Lower leg skin (tissue), 4 donors: Measurements from ENCODE around the gene CMIP. TPM values are rescaled to one million over a fixed set of nuclear protein-coding genes. Genes with fewer than 3 reads are reported as not detected.

Experiments used
- DNase-seq, 2 donors: peaks; one replicate each; pipeline ENCODE4 v3.0.0-alpha.2; 2019; ENCODE audit warnings: low spot score in 2 of 2
- H3K4me3 ChIP-seq: fragments of 200-600 bp; sonication (generic); 2 replicates; pipeline ENCODE4 v1.5.1; 2017; ENCODE audit warnings: mild to moderate bottlenecking, low read depth; ENCODE audit not compliant: poor library complexity, severe bottlenecking
- POLR2A ChIP-seq, 2 donors: fragments of 450-650 bp; IDR thresholded peaks; one replicate each; pipeline ENCODE4 v1.6.1; 2016 to 2017; ENCODE audit warnings: antibody characterized with exemption in 2 of 2, mild to moderate bottlenecking in 1 of 2, moderate library complexity in 1 of 2
- WGBS, 2 donors: methylation state at CpG; one replicate each; pipeline ENCODE4 v1.1.5; 2018; 5-methylcytosine and 5-hydroxymethylcytosine counted together
- intact Hi-C: fragments of 100-400 bp; cut with DNase I; formaldehyde crosslinking; loops from one replicate; pipeline ENCODE4 v1.15.0; 2023; ENCODE audit warnings: low total_unique reads
- total RNA-seq, 4 donors: library from RNA; depleted of rRNA; stranded (reverse); fragments of >200 nt; gene quantifications; one replicate each; pipeline ENCODE4 v1.1.0, GENCODE V29; 2016
- TF ChIP-seq, protein P1 (sequence below), 3 donors: fragments of 450-650 bp; IDR thresholded peaks; one replicate each; pipeline ENCODE4 v1.5.1; 2016; ENCODE audit warnings: antibody characterized with exemption in 3 of 3, mild to moderate bottlenecking in 3 of 3, moderate library complexity in 2 of 3

The CMIP gene
- total RNA-seq, 4 donors from 2014 or later, result 53.7 to 115 (median 77.4) TPM

DNA sequence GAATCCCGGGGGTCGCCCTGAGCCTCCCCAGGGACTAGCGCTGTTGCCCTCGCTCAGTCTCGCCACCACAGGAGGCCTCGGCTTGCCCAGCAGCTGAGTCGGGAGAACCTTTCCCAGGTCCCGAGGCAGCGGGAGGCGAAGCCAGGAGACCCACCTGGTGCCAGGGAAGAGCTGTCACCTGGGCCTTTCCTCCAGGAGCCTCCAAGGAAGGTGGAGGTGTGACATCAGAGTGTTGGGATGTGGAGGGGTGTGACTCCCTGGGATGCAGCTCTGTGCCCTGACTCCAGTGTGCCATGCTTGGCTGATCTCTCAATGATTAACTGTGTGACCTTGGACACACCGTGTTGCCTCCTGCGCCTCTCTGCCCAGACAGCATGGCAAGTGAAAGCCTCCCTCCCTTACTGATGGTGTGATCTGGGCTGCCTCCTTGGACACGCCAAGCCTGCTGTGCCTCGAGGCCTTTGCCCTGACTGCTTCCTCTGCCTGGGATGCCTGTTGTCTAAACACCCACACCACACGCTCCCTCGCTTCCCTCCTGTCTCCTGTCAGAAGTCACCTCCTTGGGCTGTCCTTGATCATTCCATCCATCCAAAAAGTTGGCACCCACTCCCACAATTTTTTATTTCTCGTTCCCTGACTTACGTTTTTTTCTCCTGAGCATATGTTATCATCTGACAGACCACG lies 88.0 kb downstream of the CMIP start:
- TF ChIP-seq POLR2A (IDR thresholded peaks at IDR 0.05), result no peak
- TF ChIP-seq, protein P1, sequence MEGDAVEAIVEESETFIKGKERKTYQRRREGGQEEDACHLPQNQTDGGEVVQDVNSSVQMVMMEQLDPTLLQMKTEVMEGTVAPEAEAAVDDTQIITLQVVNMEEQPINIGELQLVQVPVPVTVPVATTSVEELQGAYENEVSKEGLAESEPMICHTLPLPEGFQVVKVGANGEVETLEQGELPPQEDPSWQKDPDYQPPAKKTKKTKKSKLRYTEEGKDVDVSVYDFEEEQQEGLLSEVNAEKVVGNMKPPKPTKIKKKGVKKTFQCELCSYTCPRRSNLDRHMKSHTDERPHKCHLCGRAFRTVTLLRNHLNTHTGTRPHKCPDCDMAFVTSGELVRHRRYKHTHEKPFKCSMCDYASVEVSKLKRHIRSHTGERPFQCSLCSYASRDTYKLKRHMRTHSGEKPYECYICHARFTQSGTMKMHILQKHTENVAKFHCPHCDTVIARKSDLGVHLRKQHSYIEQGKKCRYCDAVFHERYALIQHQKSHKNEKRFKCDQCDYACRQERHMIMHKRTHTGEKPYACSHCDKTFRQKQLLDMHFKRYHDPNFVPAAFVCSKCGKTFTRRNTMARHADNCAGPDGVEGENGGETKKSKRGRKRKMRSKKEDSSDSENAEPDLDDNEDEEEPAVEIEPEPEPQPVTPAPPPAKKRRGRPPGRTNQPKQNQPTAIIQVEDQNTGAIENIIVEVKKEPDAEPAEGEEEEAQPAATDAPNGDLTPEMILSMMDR (IDR thresholded peaks at IDR 0.05), result no peak
- no peak for DNase-seq
- H3K4me3 ChIP-seq, result no peak overlapping the region
- intact Hi-C loops, result no loop called here
- whole genome bisulfite sequencing, 2 donors, result 65 to 78% methylated on average over 17 to 19 of the region's 19 CpGs

DNA sequence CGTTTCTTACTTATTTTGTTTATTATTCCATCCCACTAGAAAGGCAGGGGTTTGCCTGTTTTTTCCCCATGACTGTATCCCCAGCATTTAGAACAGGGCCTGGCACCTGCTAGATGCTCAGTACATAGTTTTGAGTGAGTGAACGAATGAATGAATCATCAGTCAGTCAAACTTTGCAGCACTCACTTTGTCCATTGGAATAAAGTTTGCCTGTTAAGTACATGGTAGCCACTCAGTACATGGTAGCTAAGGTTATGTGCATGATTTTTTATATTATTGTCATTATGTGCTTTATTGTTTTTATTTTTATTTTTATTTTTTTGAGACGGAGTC lies 88.5 kb downstream of the CMIP start:
- TF ChIP-seq POLR2A (IDR thresholded peaks at IDR 0.05), result no peak
- TF ChIP-seq, protein P1 (IDR thresholded peaks at IDR 0.05), result no peak
- no peak for DNase-seq
- intact Hi-C loops, result no loop called here
- H3K4me3 ChIP-seq, result no peak overlapping the region
- WGBS, 2 donors, result 72 to 84% methylated on average over 3 of the region's 3 CpGs

DNA sequence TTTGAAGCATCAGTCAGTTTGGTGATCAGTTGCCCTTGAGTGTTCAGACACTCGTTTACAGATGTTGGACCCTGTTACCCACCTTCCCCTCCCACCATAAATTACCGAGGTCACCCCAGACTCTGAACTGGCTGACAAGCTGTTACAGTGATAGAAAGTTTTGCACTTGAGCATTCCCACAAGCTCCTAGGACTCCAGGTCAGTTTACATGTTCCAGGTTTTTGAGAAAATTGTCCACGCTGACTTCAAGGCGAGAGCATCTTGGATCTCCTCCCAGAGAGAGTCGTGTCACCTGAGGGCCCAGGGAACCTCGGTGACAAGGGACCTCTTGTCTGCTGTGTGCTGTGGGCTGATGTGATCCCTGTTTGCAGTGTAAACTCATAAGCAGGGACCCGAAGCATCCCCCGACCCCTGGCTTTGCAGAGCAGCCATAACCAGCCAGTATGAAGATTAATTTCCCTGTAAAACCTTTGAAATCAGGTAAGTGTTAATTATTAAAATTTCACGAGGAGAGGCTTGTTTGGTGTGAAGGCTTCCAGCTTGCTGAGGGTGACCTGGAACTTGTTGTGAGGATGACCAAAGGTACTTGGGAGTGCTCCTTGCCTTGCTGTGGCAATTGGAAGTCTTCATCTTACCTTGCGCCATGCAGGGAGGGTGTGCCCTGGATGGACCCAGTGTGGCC lies 91.2 kb downstream of the CMIP start:
- no peak overlapping the region for H3K4me3 ChIP-seq

DNA sequence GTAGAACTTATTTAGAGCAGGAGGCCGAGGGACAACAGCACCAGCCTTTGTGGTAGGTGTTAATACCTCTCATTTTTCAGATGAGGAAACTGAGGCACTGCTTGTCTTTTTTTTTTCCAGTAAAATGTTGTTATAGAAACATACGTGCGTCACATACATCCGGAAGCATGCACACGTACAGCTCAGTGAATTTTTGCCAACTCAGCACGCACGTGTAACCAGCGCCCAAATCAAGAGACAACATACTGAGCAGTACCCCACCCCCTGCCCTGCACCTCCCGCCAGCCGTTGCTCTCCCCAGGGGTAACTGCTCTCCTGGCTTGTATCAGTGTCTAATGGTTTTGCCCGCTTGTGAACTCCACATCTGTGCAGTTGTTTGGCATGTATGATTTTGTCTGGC lies 92.0 kb downstream of the CMIP start:
- DNase-seq, result no peak
- intact Hi-C loops, result no loop called here
- WGBS, 2 donors, result 85 to 89% methylated on average over 11 of the region's 11 CpGs
- TF ChIP-seq, protein P1 (IDR thresholded peaks at IDR 0.05), result no peak
- TF ChIP-seq POLR2A (IDR thresholded peaks at IDR 0.05), result no peak
- no peak overlapping the region for H3K4me3 ChIP-seq

More for the DNA sequence above, 91.2 kb downstream of the CMIP start:
- WGBS, 2 donors, result 73 to 82% methylated on average over 10 of the region's 10 CpGs
- intact Hi-C loops, result no loop called here
- DNase-seq, result no peak
- TF ChIP-seq, protein P1 (IDR thresholded peaks at IDR 0.05), result no peak
- TF ChIP-seq POLR2A (IDR thresholded peaks at IDR 0.05), result no peak

DNA sequence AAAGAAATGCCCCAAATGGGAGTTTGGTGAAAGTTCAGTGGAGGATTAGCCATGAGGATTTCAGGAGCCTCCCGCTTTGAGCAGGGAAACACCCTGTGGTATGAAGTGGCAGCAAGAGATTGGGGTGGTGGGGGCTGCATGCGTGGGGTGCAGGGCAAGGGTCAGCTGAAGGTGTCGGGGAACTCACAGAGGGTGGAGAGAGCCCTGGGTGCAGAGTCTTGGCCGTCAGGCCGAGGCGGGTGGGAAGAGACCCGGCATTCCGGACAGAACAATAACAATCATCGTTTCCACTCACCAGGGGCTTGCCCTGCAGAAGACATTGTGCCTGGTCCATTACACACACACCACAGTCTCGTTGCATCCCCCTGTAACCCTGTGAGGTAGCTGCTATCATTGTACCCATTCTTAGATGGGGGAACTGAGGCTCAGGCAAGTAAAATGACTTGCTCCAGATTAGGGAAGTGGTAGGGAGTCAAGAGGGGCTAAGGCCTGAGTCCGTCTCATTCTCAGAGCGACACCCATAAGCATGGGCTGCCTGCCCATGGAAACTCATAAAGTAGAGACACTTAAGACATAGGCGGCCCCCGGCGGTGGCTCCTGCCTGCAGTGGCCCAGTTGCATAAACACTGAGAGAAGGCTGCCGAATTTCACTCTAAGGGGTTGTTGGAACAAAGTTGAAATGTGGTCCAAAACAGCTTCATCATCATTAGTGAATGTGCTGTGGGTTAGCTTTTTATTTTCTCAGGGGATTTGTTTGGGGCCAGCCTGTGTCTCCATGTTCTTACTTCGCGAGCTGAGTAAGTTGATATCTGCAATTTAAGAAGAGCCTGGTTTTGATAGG lies 93.3 kb downstream of the CMIP start:
- WGBS, 2 donors, result 85 to 89% methylated on average over 18 of the region's 18 CpGs
- no peak overlapping the region for H3K4me3 ChIP-seq
- DNase-seq, result no peak
- intact Hi-C loops, result no loop called here
- TF ChIP-seq, protein P1 (IDR thresholded peaks at IDR 0.05), result no peak
- TF ChIP-seq POLR2A (IDR thresholded peaks at IDR 0.05), result no peak
